Measurements from ENCODE around the gene FBXL20. TPM values are rescaled to one million over a fixed set of nuclear protein-coding genes. Genes with fewer than 3 reads are reported as not detected.

The FBXL20 gene
- total and polyA plus RNA-seq, 9 of the 15 experiments (the other 6 are each of a cell fraction or from before 2014, with no cell fraction given) = 1.8 to 15.1 (median 5.6) TPM

GRCh38 chr17:39335704-39336223 lies 65.7 kb downstream of the FBXL20 start (continued):
- TF ChIP-seq PCBP1 (IDR thresholded peaks at IDR 0.05; ENCODE audit: low read depth, low read length, poor library complexity, severe bottlenecking) = no peak
- TF ChIP-seq IFI16 (CRISPR knock-in tag; IDR thresholded peaks at IDR 0.05) = no peak
- peak; percentile 45; the same call in 1 of the 2 replicates for TF ChIP-seq NFXL1 (CRISPR knock-in tag; IDR thresholded peaks at IDR 0.05)
- no peak for TF ChIP-seq ZNF695 (CRISPR knock-in tag; IDR thresholded peaks at IDR 0.05)
- TF ChIP-seq ZBTB11 (CRISPR knock-in tag; IDR thresholded peaks at IDR 0.05) = peak in 1 of 3 experiments; percentile 51; a peak in 2 of 6 replicates
- TF ChIP-seq COPS2 (conservative IDR thresholded peaks at IDR 0.05) = no peak
- TF ChIP-seq MTA1 (IDR thresholded peaks at IDR 0.05; ENCODE audit: borderline replicate concordance) = no peak
- no peak for TF ChIP-seq IRF2 (CRISPR knock-in tag; IDR thresholded peaks at IDR 0.05)
- no peak for TF ChIP-seq KDM5B (IDR thresholded peaks at IDR 0.05; ENCODE audit: insufficient replicate concordance, low read depth, low read length)
- TF ChIP-seq FOXP4 (CRISPR knock-in tag; IDR thresholded peaks at IDR 0.05; ENCODE audit: borderline replicate concordance) = no peak
- no peak for TF ChIP-seq NCOA2 (IDR thresholded peaks at IDR 0.05; ENCODE audit: partially characterized antibody in 2 of 2)
- TF ChIP-seq, protein P1, sequence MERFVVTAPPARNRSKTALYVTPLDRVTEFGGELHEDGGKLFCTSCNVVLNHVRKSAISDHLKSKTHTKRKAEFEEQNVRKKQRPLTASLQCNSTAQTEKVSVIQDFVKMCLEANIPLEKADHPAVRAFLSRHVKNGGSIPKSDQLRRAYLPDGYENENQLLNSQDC (CRISPR knock-in tag; IDR thresholded peaks at IDR 0.05) = no peak
- no peak for TF ChIP-seq HNRNPH1 (optimal IDR thresholded peaks at IDR 0.05; ENCODE audit: low read depth, low read length)
- no peak for TF ChIP-seq SLC30A9 (CRISPR knock-in tag; IDR thresholded peaks at IDR 0.05)
- TF ChIP-seq ZBTB12 (CRISPR knock-in tag; IDR thresholded peaks at IDR 0.05) = no peak
- TF ChIP-seq TBL1XR1 (IDR thresholded peaks at IDR 0.05; ENCODE audit: low read length in 2 of 2) = no peak
- no peak for TF ChIP-seq RBM15 (IDR thresholded peaks at IDR 0.05; ENCODE audit: insufficient read depth, low read length)
- no peak for TF ChIP-seq SREBF1 (IDR thresholded peaks at IDR 0.05; ENCODE audit: borderline replicate concordance, low read depth, low read length)
- no peak for TF ChIP-seq DLX4 (CRISPR knock-in tag; IDR thresholded peaks at IDR 0.05)
- TF ChIP-seq MYNN (IDR thresholded peaks at IDR 0.05) = no peak
- TF ChIP-seq MYNN (CRISPR knock-in tag; IDR thresholded peaks at IDR 0.05) = no peak
- TF ChIP-seq E2F3 (CRISPR knock-in tag; IDR thresholded peaks at IDR 0.05) = no peak
